Hepatocyte (in vitro differentiated cells): ENCODE data around the gene CYP4F12.

Source experiments
- EZH2 ChIP-seq: fragments of 200-600 bp; sonication (generic); IDR thresholded peaks from 2 replicates; pipeline ENCODE4 v1.6.1; 2016; ENCODE audit warnings: antibody characterized with exemption, mild to moderate bottlenecking, borderline replicate concordance
- EZH2phosphoT487 ChIP-seq: fragments of 200-600 bp; sonication (generic); IDR thresholded peaks from one replicate; pipeline ENCODE4 v1.6.1; 2018; ENCODE audit warnings: antibody characterized with exemption, mild to moderate bottlenecking, low read depth, moderate library complexity; ENCODE audit not compliant: unreplicated experiment, severe bottlenecking
- TF ChIP-seq, protein P1 (sequence below): fragments of 200-600 bp; sonication (generic); IDR thresholded peaks from 2 replicates; pipeline ENCODE4 v1.5.1; 2016; ENCODE audit warnings: antibody characterized with exemption, mild to moderate bottlenecking; ENCODE audit not compliant: poor library complexity

DNA sequence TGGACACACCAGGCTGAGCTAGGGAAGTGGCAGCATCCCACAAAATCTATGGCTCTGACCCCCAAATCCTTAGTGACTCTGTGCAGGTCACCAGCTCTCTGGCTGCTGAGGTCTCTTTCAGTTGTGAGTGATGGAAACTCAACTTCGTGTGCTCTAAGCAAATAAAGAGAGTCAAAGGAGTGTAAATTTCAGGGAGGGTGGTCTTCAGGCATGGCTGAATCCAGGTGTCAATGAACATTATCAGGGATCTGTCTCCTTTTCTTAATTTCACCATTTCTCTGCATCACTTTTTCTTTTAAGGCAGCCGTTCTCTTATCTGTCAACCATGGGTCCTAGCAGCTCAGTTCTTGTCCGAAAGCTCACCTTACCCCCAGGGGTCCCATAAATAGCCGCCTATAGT is 6.2 kb downstream of the CYP4F12 start:
- TF ChIP-seq EZH2 (no peak), EZH2phosphoT487 (no peak)
- TF ChIP-seq, protein P1, sequence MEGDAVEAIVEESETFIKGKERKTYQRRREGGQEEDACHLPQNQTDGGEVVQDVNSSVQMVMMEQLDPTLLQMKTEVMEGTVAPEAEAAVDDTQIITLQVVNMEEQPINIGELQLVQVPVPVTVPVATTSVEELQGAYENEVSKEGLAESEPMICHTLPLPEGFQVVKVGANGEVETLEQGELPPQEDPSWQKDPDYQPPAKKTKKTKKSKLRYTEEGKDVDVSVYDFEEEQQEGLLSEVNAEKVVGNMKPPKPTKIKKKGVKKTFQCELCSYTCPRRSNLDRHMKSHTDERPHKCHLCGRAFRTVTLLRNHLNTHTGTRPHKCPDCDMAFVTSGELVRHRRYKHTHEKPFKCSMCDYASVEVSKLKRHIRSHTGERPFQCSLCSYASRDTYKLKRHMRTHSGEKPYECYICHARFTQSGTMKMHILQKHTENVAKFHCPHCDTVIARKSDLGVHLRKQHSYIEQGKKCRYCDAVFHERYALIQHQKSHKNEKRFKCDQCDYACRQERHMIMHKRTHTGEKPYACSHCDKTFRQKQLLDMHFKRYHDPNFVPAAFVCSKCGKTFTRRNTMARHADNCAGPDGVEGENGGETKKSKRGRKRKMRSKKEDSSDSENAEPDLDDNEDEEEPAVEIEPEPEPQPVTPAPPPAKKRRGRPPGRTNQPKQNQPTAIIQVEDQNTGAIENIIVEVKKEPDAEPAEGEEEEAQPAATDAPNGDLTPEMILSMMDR = no peak
